HG02763 (cell line): ENCODE measurements around the gene CCDC92.

Experiments used
- ATAC-seq: cut with Tn5 transposase; IDR thresholded peaks from one replicate; pipeline ENCODE4 v1.9.1; 2021; ENCODE audit warnings: mild to moderate bottlenecking, moderate library complexity; ENCODE audit not compliant: unreplicated experiment

The CCDC92 gene

DNA sequence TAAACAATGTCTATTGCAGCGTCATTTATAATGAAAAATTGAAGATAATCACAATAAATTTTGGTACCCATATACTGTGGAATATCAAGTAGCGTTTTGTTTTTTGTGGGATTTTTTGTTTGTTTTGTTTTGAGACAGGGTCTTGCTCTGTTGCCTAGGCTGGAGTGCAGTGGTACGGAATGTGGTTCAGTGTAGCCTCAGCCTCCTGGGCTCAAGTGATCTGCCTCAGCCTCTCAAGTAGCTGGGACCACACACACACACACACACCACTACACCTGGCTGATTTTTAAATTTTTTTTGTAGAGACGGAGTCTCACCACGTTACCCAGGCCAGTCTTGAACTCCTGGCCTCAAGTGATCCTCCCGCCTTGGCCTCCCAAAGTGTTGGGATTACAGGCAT is 6.9 kb upstream of the CCDC92 start:
- no peak for ATAC-seq

DNA sequence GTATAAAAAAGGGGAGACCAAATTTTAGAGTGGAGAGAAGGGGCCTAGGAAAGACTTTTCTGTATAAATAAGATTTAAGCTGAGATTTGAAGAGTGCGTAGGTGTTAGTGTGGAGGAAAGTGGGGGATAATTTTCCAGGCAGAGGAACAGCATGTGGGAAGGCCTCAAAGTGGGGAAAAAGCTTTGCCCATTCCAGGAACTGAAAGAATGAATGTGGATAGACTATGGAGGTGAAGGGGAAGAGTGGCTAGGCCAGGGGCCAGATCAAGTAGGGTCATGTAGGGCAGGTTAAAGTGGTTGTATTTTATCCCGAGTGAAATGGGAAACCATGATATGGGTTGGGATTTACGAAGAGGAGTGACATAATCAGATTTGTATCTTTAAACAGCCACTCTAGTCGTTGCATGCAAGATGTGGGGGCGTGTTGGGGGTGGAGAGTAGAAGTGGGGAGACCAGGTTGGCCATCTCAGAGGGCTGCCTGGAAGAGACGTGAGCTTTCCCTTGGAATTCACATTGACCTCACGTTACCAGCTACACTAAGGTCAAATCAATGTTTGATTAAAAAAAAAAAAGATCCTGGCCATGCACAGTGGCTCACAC is 3.7 kb upstream of the CCDC92 start:
- no peak for ATAC-seq

DNA sequence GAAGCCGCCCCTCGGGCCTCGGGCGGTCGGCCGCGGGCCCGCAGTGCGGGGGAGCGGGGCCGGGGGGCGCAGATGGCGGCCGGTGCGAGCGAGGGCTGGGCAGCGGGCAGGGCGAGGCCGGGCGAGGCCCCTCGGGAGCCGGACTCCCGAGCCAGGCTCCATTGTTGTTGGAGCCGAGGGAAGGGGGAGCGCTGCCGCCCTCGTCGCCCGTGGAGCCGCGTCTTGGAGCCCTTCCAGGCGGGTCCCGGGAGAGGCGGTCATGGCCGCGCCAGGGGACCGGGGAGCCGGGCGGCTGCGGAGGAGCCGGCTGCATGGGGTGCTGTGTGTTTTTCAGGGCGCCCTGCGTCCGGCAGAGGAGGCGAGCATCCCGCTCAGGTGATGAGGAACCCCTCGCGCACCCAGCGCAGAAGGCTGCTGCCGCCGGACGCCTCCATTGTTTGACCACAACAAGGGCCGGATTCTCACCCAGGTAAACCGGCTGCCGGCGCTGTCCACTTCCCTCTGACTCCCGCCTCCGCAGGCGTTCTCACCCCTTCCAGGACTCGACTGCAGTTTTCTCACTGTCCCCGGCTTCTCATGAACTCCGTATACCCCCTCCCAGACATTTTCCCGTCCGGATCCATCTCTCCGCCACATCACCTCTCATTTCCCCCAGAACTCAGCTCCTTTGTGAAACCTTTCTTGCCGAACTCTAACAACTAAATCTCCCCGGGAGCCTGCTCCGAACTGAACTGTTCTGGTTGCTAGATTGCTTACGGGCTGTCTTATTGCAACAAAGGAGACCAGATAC is 1.1 kb upstream of the CCDC92 start:
- ATAC-seq: no peak

DNA sequence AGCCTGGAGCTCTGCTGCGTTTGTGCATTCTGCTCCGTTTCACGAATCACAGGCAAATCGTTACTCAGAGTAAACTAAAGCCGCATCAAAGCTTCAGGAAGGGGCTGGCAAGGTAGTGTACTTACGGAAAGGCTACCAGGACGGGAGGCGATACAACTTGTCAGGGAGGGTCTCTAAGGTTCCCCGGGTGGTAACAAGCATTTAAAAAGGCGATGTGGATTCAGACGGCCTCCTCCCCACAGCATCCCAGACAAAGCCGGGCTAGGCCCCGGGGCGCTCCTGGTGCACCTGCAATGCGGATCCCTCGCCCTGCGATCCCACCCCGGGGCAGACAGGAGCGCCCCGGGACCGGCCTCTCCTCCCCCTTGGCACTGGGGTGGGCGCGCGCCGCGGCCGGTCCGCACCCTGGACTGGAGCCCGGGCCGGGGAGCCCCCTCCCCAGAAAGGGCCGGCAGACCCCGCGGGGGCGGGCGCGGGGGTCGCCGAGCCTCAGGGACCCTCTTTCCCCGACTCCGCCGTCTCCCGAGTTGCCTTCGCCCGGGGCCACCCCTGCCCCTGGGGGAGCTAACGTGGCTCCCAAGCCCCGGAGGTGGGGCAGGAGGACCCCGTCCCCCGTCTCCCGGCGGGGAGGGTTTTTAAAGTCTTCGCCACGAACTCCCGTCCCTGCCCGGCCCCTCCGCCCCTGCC is 718 bp downstream of the CCDC92 start:
- peak; percentile 3 for ATAC-seq

DNA sequence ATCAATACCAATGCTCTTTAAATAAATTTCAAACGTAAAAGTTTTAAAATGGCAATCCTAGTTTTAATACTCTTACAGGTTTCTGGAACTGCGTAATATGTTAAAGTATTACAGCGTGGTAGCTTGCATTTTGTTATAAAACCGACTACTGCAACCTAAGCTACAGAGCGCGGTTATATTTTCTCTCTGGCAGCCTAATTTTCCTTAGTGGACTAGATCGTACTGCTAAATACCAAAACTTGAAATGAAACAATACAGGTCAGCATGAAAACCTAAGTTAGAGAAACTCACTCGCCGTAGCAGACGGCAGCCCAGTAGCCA is 1.2 kb downstream of the CCDC92 start:
- ATAC-seq: no peak

DNA sequence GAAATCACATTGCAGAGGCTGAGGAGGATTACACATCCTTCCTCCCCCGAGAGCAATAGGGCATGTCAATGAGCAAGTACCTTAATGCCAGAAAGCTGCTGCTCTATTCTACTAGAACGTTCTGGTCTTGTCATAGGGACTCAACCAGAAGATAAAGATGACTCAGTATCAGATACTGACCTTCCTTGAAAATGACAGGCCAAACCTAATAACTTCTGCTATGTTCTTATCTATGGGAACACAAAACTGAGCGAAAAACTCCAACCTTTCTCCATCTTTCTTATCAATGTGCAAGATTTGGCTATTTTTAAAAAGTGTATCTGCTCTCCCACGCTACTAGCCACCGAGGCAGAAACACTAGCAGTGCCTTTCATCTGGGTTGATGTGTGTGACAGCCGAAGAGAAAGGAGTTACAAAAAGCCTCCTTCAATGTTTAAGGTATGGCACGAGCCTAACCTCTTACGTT is 5.5 kb downstream of the CCDC92 start:
- ATAC-seq: no peak

DNA sequence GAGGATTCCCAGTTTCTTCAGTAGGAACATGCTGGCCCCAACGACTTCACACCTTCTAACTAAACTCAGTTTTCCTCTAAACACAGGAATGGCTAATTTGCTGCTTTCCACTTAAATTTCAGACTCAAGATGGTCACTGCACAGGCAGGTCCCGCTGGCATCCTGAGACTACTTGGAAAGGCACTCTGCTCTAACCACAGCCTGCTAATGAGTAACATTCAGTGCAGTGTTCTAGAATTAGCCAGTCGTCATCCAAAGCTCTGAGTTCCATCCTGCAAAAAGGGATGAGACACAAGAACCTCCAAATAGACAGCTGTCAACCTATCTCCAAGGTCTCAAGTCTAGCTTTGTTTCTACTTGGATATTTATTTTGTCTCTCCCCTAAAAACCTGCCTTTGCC is 6.0 kb downstream of the CCDC92 start:
- ATAC-seq: no peak

DNA sequence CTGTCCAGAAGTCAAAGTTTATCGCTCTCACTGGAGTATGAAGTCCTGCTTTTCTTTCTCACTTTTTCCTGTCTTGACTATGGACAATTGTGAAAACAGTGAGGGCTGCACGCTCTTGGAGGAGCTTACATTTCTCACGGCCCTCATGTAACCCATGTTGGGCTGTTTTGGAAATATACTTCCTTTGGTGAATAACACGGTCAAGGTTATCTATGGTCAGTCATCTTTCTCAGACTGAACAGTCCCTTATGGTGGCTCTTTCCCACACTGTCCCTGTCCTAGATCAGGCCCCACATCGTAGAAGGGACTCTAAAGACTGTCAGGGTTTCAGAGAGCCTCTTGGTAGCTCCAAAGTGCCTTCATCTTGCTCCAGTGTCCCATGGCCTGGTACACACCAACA is 7.2 kb downstream of the CCDC92 start:
- no peak for ATAC-seq

DNA sequence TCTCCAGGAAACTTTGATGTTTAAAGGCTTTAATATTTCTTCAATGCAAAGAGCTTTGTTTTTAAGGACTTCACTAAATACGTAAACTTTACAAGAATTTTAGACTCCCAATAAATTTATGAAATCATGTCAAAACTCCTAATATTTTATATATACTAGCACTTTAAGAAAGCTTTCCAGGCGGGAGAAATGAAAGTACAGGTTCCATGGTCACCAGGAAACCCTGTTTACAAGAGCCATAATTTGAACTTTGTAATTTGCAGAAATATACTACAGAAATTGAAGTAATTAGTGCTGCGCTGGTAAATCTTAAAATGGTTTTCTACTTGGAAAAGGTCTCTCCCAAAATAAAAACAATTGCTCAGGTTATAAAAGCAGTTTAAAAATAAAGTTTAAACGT is 8.8 kb downstream of the CCDC92 start:
- no peak for ATAC-seq

DNA sequence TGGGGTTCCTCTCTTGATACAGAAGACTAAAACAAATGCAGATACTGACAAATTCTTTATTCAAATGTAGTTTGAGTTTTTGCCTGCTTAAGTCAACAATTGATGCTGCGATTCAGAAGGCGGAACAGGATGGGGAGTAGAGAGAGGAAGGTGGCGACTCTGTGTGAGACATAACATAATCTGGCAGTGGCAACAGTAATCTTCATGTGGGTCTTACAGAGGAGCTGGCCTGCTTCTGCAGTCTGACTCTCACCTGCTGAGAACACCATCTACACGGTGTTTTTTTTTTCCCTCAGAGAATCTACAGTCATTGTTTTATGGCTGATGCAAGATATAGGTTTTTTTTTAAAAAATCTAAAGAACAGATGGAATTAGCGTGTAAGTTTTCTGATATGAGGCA is 10.1 kb downstream of the CCDC92 start:
- ATAC-seq: no peak

DNA sequence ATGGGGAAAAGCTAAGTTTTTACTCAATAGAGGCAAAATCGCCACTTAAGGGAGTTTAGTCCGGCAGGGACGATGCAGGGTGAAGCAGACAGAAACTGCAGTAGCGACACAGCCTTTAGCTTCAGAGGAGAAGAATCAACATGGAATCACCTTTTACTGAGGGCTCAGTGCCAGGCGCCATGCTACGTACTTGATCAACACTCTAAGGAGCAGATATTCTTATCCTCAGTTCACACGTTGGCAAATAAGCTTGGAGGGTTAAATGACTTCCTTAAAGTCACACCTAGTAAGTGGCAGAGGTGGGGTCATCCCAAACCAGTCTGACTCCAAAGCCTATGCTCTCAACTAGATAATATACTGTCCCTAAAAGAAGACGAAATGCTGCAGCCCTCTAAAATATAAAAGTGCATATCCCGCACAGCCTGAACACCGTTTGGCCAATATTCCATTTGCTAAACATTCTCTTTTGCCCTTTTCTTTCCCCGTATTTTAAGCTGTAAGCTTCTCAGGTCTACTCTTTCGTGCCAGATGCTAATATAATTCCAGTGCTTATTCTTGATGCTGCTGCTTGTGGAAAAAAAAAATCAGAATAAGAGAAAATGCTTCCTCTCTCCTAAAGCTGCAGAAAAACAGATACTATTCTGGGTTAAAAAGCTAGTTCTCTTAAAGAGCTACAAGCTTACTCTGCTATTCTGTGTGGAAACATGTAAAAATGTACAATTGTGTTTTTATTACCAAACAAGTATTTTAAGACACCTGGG is 10.9 kb downstream of the CCDC92 start:
- no peak for ATAC-seq

DNA sequence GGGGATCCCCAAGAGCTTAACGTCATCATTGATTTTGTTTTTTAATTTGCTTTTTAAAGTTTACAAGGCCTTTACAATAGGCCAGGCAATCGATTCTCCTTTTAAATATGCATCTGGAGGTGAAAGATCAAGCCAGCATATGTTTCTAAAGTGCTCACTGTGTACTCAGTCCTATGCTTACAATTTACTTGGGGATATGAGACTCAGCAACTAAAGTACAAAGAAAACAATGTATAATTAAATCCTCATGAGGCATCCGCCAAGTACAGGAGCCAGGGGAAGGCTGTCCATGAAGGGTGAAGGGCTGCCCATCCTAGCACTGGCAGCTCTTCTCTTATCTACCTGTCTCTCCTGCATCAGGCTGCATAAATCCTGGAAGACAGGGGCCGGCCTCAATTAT is 11.8 kb downstream of the CCDC92 start:
- ATAC-seq: no peak

DNA sequence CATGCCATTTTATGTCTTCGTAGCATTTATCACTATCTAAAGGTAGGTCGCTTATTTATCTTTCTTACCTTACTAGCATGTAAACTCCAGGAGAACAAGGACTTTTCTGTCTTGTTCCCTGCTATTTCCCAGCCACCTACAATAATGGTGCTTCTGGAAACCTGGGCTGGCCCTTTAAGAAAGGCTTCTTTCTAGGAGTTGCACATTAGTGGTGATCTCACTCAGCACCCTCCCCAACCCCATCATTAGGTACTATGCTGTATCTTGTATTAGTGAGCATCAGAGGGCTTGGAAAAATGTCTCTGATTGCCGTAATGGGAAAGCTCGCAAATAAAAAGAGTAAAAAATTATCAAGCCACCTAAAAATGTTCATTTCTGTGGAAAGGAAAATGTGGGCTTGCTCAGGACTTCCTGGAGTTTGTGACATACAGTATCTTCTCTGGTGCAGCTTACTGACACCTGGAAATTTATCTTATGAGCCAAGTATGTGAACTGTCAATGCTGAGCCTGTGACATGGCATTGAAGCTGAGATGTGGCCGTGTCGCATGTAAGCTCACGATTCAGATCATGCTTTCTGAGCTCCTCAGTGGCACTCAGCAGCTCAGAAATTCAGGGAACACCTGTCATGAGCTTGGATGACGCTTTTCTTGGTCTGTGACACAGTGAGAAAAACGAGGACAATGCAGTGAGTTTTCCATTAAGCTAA is 12.4 kb downstream of the CCDC92 start:
- ATAC-seq: no peak

DNA sequence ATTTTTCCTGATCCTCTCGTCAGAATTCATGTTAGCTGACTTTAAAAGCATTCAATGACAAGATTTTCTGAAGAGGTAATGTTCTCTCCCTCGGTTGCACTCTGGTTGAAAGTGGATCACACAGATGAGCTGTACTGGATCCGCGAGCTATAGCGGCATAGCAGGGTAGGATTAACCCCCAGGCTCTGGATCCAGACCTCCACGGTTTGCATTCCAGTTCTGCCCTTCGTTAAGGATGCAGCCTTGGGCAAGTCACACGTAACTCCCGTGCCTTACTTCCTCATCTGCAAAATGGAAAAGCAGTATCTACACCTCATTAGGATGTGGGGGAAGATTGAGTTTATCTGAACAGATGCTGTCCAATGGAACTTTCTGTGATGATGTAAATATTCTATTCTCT is 13.8 kb downstream of the CCDC92 start:
- no peak for ATAC-seq

DNA sequence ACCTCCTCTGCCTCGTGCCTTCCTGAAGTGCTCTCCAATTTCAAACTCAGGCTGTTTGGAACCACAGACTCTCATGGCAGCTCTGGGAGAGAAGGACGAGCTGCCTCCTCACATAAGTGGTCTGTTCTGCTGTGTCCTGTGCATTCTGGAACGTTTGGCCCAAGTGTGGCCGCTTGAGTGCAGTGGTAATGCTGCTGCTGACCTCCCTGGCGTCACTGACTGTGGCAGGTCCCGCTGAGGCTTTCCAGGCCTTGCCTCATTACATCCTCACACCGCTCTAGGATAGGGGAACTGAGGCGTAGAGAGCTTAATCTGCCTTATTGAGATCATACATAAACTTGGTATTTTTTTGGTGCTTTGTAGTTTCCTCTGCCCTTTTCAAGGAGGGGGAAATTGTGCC is 14.2 kb downstream of the CCDC92 start:
- ATAC-seq: no peak

DNA sequence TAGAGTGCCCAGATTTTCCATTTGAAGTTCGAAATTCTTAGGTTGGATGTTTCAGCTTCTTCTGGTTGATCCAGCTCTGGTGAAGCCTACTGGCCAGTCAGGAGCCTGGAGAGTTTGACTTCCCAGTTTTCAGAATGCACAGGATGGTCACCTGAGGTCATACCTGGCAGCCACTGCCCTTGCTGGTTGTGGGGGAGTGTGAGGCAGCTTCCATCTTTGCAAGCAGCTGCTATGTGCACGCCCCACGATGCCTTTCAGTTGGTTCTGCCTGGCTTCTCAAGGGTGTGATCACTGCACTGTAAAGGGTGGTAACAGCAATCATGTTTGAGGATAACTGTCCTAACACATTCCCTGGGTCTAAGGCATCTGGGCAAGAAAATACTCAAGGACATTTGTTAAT is 15.4 kb downstream of the CCDC92 start:
- no peak for ATAC-seq

DNA sequence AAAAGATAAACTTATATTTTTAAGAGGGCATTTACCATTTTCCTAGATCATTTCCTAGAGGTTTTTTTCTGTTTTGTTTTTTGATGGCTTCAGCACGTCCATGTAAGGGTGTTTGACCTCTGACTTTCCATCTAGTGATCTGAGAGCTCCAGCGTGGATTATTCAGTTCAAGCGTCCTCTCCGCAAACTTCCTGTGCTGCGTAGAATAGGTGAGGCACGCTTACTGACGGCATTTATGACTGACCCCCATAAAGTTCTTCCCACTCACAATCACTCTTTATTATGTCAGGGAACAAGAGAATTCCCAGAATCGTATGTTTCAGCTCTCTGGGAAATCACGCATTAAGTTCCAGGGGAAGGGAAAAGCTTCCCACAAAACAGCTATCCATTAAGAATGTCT is 16.4 kb downstream of the CCDC92 start:
- no peak for ATAC-seq

DNA sequence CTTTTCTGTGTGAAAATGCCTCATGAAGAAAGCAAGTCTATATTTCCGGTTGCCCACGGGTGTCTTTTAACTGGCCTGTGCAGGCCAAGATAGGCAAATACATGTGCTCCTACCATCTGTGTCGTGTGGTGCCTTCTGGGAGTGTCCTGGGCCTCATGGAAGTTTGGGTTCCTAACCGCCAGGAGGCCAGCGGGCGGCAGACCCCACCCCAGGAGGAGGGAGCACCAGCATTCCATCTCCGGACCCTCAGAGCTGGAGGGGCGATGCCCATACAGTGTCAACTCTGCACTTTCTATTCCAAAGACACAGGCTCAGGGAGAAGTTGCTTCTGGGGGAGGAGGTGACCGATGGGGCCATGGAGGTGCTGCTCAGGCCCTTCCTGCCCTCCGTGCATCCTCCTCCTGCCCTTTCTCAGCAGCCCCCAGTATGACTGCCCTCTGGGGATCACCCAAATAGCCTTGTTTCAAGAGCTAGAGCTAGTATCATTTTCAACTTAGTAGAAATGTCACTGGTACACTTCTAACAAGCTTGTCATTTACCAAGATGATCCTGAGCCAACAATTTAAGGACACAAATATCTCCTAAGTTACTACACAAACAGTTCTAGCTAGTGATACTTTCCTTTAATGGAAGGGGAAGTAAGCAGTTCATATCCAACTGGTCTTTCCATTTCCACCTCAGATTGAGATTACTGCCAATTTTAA is 17.8 kb downstream of the CCDC92 start:
- ATAC-seq: no peak

DNA sequence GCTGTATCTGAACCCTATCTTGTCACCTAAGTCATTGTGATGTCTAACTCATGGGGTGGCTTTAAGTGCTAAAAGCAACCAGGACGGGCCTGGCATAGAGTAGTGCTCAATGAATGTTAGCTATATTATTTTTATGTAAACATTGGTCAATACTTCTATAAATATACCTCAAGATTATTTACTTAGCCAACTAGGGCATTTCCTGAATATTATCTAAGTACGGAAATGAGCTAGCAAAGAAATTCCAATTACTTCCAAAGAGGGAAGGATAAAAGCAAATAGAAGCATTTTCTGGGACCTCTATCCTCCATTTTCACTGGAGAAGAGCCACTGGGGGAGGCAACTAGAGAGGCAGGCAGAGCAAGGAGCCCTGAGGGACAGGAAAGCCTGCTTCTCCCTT is 20.6 kb downstream of the CCDC92 start:
- ATAC-seq: no peak

DNA sequence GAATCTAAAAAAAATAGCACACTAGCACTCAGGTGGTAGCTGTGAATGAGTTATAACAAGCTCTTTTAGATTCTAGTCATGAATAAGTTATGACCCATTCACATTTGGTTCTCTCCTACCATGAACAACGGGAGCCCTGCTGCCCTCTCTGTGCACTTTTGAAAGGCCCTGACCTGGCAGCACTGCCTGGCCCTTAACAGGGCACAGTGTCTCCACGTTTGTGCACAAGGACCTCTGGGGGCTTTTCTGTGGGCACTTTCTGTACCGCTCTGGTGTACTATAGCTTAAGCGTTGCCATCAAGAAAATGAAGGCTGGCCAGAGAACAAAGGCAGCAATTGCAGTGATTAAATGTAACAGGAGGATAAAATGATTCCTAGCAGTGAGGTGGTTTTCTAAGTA is 21.2 kb downstream of the CCDC92 start:
- no peak for ATAC-seq
